Liver (tissue), 9 donors: ENCODE results near the gene LAMTOR4. TPM values are rescaled to one million over a fixed set of nuclear protein-coding genes. Genes with fewer than 3 reads are reported as not detected.

Experiments used
- DNase-seq: peaks from one replicate; pipeline ENCODE4 v3.0.0-alpha.2; 2017; ENCODE audit warnings: low spot score
- H3K27ac ChIP-seq, 2 donors: one replicate each; pipeline ENCODE4 v1.7.0; 2013; ENCODE audit warnings: inconsistent platforms in 2 of 2, low read length in 2 of 2, control low read depth in 1 of 2, low read depth in 1 of 2, mild to moderate bottlenecking in 1 of 2
- H3K27me3 ChIP-seq, 4 donors: one replicate each; pipeline versions ENCODE4 v1.6.1 to v1.7.0; 2013; ENCODE audit warnings: low read length in 3 of 4, inconsistent platforms in 1 of 4, mild to moderate bottlenecking in 1 of 4, moderate library complexity in 1 of 4; ENCODE audit not compliant: control insufficient read depth in 4 of 4, insufficient read depth in 4 of 4
- H3K36me3 ChIP-seq, 4 donors: one replicate each; pipeline versions ENCODE4 v1.6.1 to v1.7.0; 2013; ENCODE audit warnings: low read length in 3 of 4, mild to moderate bottlenecking in 3 of 4, low read depth in 1 of 4, moderate library complexity in 1 of 4; ENCODE audit not compliant: control insufficient read depth in 4 of 4, insufficient read depth in 3 of 4
- H3K4me1 ChIP-seq, 4 donors: one replicate each; pipeline versions ENCODE4 v1.6.1 to v1.7.0; 2013; ENCODE audit warnings: low read length in 3 of 4, mild to moderate bottlenecking in 3 of 4, moderate library complexity in 1 of 4; ENCODE audit not compliant: control insufficient read depth in 4 of 4, insufficient read depth in 4 of 4
- H3K4me3 ChIP-seq, 3 donors: one replicate each; pipeline versions ENCODE4 v1.6.1 to v1.7.0; 2013; ENCODE audit warnings: low read length in 3 of 3, control low read depth in 1 of 3, low read depth in 1 of 3, mild to moderate bottlenecking in 1 of 3
- H3K9ac ChIP-seq, 2 donors: one replicate each; pipeline ENCODE4 v1.7.0; 2013; ENCODE audit warnings: low read length in 2 of 2, mild to moderate bottlenecking in 2 of 2, moderate library complexity in 2 of 2, control low read depth in 1 of 2, low read depth in 1 of 2
- H3K9me3 ChIP-seq, 4 donors: one replicate each; pipeline versions ENCODE4 v1.6.1 to v1.7.0; 2013; ENCODE audit warnings: low read length in 3 of 4; ENCODE audit not compliant: control insufficient read depth in 4 of 4
- ATF3 ChIP-seq: IDR thresholded peaks from 2 replicates; pipeline ENCODE4 v1.6.1; 2016; ENCODE audit warnings: antibody characterized with exemption
- CTCF ChIP-seq: fragments of 150-350 bp; IDR thresholded peaks from 2 replicates; pipeline ENCODE4 v1.5.1; 2017; ENCODE audit warnings: improper control_type of control experiment, low read depth, low read length; ENCODE audit not compliant: missing input control
- EGR1 ChIP-seq, 2 donors: IDR thresholded peaks; 2 replicates each; pipeline ENCODE4 v1.6.1; 2016 to 2018; ENCODE audit warnings: antibody characterized with exemption in 2 of 2, low read depth in 2 of 2
- FOXA1 ChIP-seq: IDR thresholded peaks from 2 replicates; pipeline ENCODE4 v1.6.1; 2016; ENCODE audit warnings: antibody characterized with exemption
- FOXA2 ChIP-seq: IDR thresholded peaks from 2 replicates; pipeline ENCODE4 v1.6.1; 2016; ENCODE audit warnings: antibody characterized with exemption
- GABPA ChIP-seq, 2 donors: IDR thresholded peaks in 1 of 2; conservative IDR thresholded peaks in 1 of 2; 2 replicates each; pipeline ENCODE4 v1.6.1; 2016; ENCODE audit warnings: antibody characterized with exemption in 2 of 2, mild to moderate bottlenecking in 1 of 2, moderate library complexity in 1 of 2
- HNF4A ChIP-seq, 2 donors: conservative IDR thresholded peaks; 2 replicates each; pipeline ENCODE4 v1.6.1; 2016; ENCODE audit warnings: antibody characterized with exemption in 2 of 2, mild to moderate bottlenecking in 2 of 2
- HNF4G ChIP-seq: IDR thresholded peaks from 2 replicates; pipeline ENCODE4 v1.6.1; 2016; ENCODE audit warnings: antibody characterized with exemption
- JUND ChIP-seq, 2 donors: IDR thresholded peaks; 2 replicates each; pipeline ENCODE4 v1.6.1; 2016; ENCODE audit warnings: antibody characterized with exemption in 2 of 2
- NR2F2 ChIP-seq: IDR thresholded peaks from 2 replicates; pipeline ENCODE4 v1.6.1; 2016; ENCODE audit warnings: antibody characterized with exemption
- RAD21 ChIP-seq, 2 donors: IDR thresholded peaks; 2 replicates each; pipeline ENCODE4 v1.6.1; 2016; ENCODE audit warnings: antibody characterized with exemption in 2 of 2, mild to moderate bottlenecking in 2 of 2
- REST ChIP-seq: IDR thresholded peaks from 2 replicates; pipeline ENCODE4 v1.6.1; 2016; ENCODE audit warnings: antibody characterized with exemption, mild to moderate bottlenecking
- RXRA ChIP-seq, 2 donors: IDR thresholded peaks; 2 replicates each; pipeline ENCODE4 v1.6.1; 2017 to 2018; ENCODE audit warnings: antibody characterized with exemption in 2 of 2, mild to moderate bottlenecking in 1 of 2
- SP1 ChIP-seq: IDR thresholded peaks from 2 replicates; pipeline ENCODE4 v1.6.1; 2018; ENCODE audit warnings: antibody characterized with exemption, mild to moderate bottlenecking
- TAF1 ChIP-seq: conservative IDR thresholded peaks from 2 replicates; pipeline ENCODE4 v1.6.1; 2016; ENCODE audit warnings: antibody characterized with exemption, mild to moderate bottlenecking
- YY1 ChIP-seq: IDR thresholded peaks from 2 replicates; pipeline ENCODE4 v1.6.1; 2016; ENCODE audit warnings: antibody characterized with exemption, mild to moderate bottlenecking
- WGBS: extraction: QIAGEN DNeasy Blood & Tissue Kit; methylation state at CpG from one replicate; pipeline ENCODE4 v1.1.7; 2013; 5-methylcytosine and 5-hydroxymethylcytosine counted together
- polyA plus RNA-seq, 2 donors: library from polyadenylated mRNA; stranded (reverse) in 1 of 2; unstranded in 1 of 2; fragments of 200-250 nt in 1 of 2; fragments of >200 nt in 1 of 2; fragmentation: Nextera tagmentation in 1 of 2; extraction: Ambion mirVana in 1 of 2; gene quantifications; one replicate each; pipeline versions ENCODE4 v1.2.1 to v1.2.3, GENCODE V29; 2013 to 2015
- total RNA-seq, 2 donors: library from RNA; depleted of rRNA; stranded (reverse); fragments of >200 nt; gene quantifications; one replicate each; pipeline ENCODE4 v1.2.3, GENCODE V29; 2014
- TF ChIP-seq, protein P1 (sequence below): IDR thresholded peaks from 2 replicates; pipeline ENCODE4 v1.6.1; 2016; ENCODE audit warnings: antibody characterized with exemption
- TF ChIP-seq, protein P2 (sequence below): IDR thresholded peaks from 2 replicates; pipeline ENCODE4 v1.6.1; 2016; ENCODE audit warnings: antibody characterized with exemption
- donor health status: healthy.
- donor health status: healthy.
- donor health status: healthy.
- donor health status: healthy.
- donor health status: healthy.

LAMTOR4 gene
- total and polyA plus RNA-seq, 4 donors, result 28.4 to 112 (median 57.7) TPM

GRCh38 chr7:100157334-100158228 lies 8.9 kb downstream of the LAMTOR4 start:
- Histone ChIP-seq H3K27ac (peak overlapping the region; percentile 84 to 92), H3K9ac (peak overlapping the region in 1 of 2 donors; percentile 35), H3K9me3 (no peaks in the 10 kb centered on the region), H3K27me3 (no peaks in the 10 kb centered on the region), H3K36me3 (peaks cover 2 to 30% (median 11%) of the 10 kb centered on the region in 4 donors), H3K4me1 (peaks cover 3 to 17% (median 10%) of the 10 kb centered on the region in 4 donors), H3K4me3 (peak overlapping the region; percentile 77 to 95 (median 83))
- WGBS, result 27% methylated on average over 32 of the region's 32 CpGs
- TF ChIP-seq ATF3 (peak; percentile 70), GABPA (IDR thresholded peaks at IDR 0.05 in 1 of 2, conservative IDR thresholded peaks at IDR 0.05 in 1 of 2) (no peak), TAF1 (no peak), EGR1 (IDR thresholded peaks at IDR 0.05; ENCODE audit: low read depth in 2 of 2) (no peak), FOXA2 (peak; percentile 17), NR2F2 (peak; percentile 80), HNF4A (conservative IDR thresholded peaks at IDR 0.05) (peak; percentile 23 to 46), RXRA (IDR thresholded peaks at IDR 0.05) (peak; percentile 64 to 75), HNF4G (no peak), FOXA1 (no peak), CTCF (no peak), JUND (IDR thresholded peaks at IDR 0.05) (peak; percentile 92 to 93), RAD21 (IDR thresholded peaks at IDR 0.05) (no peak), YY1 (no peak)
- TF ChIP-seq, protein P1, sequence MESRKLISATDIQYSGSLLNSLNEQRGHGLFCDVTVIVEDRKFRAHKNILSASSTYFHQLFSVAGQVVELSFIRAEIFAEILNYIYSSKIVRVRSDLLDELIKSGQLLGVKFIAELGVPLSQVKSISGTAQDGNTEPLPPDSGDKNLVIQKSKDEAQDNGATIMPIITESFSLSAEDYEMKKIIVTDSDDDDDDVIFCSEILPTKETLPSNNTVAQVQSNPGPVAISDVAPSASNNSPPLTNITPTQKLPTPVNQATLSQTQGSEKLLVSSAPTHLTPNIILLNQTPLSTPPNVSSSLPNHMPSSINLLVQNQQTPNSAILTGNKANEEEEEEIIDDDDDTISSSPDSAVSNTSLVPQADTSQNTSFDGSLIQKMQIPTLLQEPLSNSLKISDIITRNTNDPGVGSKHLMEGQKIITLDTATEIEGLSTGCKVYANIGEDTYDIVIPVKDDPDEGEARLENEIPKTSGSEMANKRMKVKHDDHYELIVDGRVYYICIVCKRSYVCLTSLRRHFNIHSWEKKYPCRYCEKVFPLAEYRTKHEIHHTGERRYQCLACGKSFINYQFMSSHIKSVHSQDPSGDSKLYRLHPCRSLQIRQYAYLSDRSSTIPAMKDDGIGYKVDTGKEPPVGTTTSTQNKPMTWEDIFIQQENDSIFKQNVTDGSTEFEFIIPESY, result no peak
- TF ChIP-seq, protein P2, sequence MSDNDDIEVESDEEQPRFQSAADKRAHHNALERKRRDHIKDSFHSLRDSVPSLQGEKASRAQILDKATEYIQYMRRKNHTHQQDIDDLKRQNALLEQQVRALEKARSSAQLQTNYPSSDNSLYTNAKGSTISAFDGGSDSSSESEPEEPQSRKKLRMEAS, result no peak
- peak; percentile 55 for DNase-seq

DNA sequence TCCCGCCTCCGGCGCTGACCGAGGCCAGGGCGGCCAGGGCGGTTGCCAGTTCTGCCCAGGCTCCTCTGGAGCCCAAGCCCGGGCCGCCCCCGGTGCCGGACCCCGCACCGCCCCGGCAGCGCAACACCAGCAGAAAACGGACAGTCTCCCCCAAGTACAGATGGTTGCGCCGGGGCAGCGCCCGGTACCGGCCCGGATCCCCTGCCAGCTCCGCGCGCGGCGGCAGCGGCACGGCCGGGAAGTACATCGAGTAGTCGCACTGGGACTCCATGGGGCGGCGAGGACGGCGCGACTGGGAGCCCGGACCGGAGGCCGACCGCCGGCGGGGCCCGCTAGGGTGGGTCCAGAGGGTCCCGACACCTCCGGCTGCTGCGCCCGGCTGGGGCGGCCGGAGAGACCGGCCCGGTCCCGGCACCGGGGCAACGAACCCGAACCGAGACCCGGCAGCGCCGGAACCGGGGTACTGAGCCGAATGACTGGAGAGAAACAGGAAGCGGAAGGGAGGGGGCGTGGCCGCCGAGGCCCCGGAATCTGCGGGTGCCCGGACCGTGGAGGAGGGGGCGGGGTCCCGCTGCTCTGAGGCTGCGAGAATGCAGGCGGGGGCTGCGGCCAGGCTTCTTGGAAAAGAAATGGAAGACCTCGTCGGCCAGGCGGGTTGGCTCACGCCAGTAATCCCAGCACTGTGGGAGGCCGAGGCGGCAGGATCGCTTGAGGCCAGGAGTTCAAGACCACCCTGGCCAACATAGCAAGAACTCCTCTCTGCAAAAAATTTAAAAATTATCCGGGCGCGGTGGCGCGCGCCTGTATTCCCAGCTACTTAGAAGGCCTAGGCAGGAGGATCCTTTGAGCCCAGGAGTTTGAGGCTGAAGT lies 9.7 kb downstream of the LAMTOR4 start, which contains the start of gene TRAPPC14:
Gene TRAPPC14 (minus strand): TSS at position 495 of the 870 bp plus-strand sequence. CDS start 224 bp downstream, at position 271.
- WGBS, result 1% methylated on average over 87 of the region's 87 CpGs
- Histone ChIP-seq H3K27me3 (no peaks in the 10 kb centered on the region), H3K36me3 (peaks cover 2 to 28% (median 11%) of the 10 kb centered on the region in 4 donors), H3K4me3 (peak within 1 kb of the TSS; percentile 77 to 95 (median 83)), H3K9me3 (no peaks in the 10 kb centered on the region), H3K9ac (peak within 1 kb of the TSS in 1 of 2 donors; percentile 71), H3K27ac (peak within 1 kb of the TSS; percentile 84 to 92), H3K4me1 (peaks cover 3 to 17% (median 10%) of the 10 kb centered on the region in 4 donors)
- DNase-seq, result peak; percentile 87
- TF ChIP-seq ATF3, result no peak
- TF ChIP-seq FOXA2, result no peak
- no peak for TF ChIP-seq REST
- no peak for TF ChIP-seq EGR1 (IDR thresholded peaks at IDR 0.05; ENCODE audit: low read depth in 2 of 2)
- TF ChIP-seq, protein P2, result no peak
- TF ChIP-seq RAD21 (IDR thresholded peaks at IDR 0.05), result peak in 1 of 2 donors; percentile 15
- no peak for TF ChIP-seq NR2F2
- TF ChIP-seq GABPA (IDR thresholded peaks at IDR 0.05 in 1 of 2, conservative IDR thresholded peaks at IDR 0.05 in 1 of 2), result peak; percentile 69 to 89
- TF ChIP-seq RXRA (IDR thresholded peaks at IDR 0.05), result no peak
- no peak for TF ChIP-seq HNF4G
- TF ChIP-seq SP1, result peak; percentile 31
- no peak for TF ChIP-seq HNF4A (conservative IDR thresholded peaks at IDR 0.05)
